Measurements from ENCODE around the gene PSG2.
"Not testable (repeated sequence)": the region's sequence is repeated elsewhere in the genome, so short reads cannot be mapped to it uniquely, and the experiment has no call there.

The PSG2 gene

DNA sequence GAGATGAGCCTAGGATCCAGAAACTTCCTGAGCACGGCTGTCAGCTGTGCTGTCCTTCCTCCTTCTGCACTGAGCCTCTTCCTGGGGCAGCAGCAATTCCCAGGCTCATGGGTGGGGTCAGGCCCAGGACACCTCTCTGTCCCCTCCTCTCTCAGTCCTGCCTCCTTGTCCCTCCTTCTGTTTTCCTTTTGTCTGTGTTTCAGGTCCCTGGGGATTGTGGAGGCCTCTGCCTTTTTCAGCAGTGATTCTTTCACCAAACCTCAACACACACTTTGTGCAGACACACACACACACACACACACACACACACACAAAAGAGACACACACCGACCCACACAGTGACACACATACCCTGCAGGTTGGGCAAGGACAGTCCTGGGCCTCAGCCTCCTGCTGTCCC, at the start of gene PSG2:
Gene PSG2 (minus strand): TSS at position 101 of the 400 bp plus-strand sequence. CDS start 132 bp downstream, outside the sequence.
- in situ Hi-C loops (cut with HindIII; ENCODE audit: low sequenced_read_pairs) = not testable (repeated sequence)

DNA sequence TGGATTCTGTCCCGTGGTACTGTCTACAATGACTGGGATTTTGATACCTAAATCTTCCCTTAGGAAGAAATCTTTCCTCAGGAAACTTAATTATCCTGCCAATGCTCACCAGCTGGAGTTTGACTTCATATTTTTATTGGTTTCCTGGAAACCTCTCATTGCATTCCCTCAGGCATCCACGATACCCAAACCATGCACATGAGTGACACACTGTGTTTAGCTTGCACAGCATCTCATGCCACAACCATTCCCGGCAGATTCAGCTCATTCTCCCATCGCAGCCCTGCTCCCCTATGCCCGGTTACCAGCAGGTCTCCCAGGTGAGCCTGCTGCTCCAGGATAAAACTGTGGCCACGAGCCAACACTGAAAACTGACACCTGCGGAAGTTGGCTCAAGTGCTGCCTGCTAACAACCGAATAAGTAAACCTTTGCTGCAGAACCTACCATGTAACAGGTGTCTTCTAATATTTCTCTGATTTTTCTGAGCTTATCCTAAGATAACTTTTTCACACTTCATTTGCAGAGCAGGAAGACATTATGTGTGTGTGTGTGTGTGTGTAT, 48.9 kb upstream of the PSG2 start:
- in situ Hi-C loops (cut with HindIII; ENCODE audit: low sequenced_read_pairs) = not testable (repeated sequence)

- in situ Hi-C loops (cut with HindIII; ENCODE audit: low sequenced_read_pairs) = not testable (repeated sequence)
Measured at GRCh38 chr19:43129197-43129596, 46.7 kb upstream of the PSG2 start.

DNA sequence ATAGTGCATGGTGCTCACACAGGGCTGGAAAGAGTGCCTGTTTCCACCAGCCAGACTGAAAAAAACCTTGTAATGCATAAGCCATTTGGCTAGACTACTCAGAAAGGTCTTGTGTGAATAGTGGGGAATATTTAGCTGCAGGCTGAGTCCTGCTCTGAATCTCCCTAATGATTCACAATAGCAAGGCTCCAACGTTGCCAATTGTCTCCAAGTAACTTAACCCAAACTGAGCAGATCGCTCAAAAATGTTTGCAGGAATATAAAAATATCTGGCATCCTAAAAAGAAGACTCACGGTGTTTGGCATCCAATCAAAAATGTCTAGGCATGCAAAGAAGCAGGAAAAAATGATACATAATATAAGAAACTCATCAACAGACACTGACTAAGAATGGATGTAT, 44.8 kb upstream of the PSG2 start:
- in situ Hi-C loops (cut with HindIII; ENCODE audit: low sequenced_read_pairs) = not testable (repeated sequence)

- in situ Hi-C loops (cut with HindIII; ENCODE audit: low sequenced_read_pairs) = no loop called here
Measured at GRCh38 chr19:43126720-43127119, 44.2 kb upstream of the PSG2 start.

DNA sequence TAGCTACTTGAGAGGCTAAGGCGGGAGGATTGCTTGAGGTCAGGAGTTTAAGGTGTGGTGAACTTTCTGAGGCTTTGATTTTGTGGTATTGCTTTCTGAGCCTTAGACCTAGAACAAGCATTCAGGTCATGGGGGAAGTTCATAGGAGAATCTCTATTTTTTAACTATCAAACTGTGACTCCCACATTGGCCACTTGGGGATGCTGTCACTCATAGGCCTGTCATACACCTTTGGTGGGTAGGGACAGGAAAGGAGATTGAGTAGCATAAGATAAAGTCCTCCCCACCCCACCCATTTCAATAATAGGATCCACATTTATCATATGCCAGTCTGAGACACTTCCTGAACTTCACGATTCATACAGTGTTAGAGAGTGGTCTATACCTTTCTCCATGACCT, 41.9 kb upstream of the PSG2 start:
- in situ Hi-C loops (cut with HindIII; ENCODE audit: low sequenced_read_pairs) = no loop called here

DNA sequence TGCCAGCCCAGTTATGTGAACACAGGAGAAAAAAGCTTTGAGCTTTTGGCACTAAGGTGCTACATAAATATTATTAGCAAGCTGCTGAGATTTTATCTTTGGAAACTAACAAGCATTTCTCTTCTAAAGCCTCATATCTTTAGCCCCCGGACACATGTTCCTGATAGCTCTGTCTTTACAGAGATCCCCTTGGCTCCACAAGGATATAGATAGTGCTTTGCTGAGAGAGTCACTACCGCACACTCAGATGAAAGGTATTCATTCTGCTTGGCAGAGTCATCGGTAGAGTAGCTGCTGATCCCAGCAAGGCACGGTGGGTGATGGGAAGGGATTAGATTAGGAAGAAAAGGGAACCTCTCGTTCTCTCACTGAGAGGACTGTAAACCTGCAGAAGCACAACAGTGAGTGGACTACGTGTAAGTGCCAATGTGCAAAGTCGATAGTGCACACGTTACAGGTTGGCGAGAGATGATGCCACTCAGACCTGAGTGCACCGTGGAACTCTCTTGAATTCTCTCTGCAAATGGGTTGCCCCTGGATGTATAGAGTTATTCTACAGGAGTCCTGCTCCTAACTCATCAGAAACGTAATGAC, 38.0 kb upstream of the PSG2 start:
- in situ Hi-C loops (cut with HindIII; ENCODE audit: low sequenced_read_pairs) = not testable (repeated sequence)

DNA sequence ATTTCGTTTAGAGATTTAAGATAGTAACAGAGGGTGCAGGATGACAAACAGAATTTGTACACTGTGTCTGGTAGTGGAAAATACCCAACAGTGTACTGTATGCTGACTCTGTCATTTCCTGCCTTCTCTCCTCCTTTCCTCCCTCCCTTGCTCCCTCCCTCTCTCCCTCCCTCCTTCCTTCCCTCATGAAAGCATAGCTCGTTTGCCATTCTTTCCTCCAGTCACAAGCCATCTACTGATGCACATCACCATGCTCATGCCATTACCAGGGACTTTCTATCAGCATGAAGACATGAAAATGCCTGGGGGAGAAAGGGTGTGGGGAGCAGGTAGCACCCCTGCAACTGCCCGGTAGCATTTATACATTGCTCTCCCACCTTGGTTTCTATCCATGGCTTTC, 37.0 kb upstream of the PSG2 start:
- in situ Hi-C loops (cut with HindIII; ENCODE audit: low sequenced_read_pairs) = not testable (repeated sequence)

GRCh38 chr19:43116421-43116820, 33.9 kb upstream of the PSG2 start:
- in situ Hi-C loops (cut with HindIII; ENCODE audit: low sequenced_read_pairs) = not testable (repeated sequence)

DNA sequence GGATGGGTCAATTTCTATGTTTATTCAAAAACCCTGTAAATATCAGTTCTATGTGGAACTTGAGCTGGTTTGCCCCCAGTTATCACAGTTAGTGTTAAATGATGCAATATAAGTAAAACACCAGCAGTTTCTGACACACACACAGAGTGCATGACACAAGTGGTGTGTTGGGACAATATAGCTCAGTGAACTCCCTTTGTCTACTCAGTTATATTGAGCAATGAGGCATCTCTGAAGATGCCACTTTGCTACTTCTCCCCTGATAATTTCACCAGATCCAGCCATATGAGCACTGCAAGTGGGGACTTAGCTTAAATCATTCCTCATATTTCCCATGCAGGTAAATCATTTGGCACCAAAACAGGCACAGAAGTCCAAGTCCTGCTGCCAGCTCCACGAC, 33.0 kb upstream of the PSG2 start:
- in situ Hi-C loops (cut with HindIII; ENCODE audit: low sequenced_read_pairs) = not testable (repeated sequence)

DNA sequence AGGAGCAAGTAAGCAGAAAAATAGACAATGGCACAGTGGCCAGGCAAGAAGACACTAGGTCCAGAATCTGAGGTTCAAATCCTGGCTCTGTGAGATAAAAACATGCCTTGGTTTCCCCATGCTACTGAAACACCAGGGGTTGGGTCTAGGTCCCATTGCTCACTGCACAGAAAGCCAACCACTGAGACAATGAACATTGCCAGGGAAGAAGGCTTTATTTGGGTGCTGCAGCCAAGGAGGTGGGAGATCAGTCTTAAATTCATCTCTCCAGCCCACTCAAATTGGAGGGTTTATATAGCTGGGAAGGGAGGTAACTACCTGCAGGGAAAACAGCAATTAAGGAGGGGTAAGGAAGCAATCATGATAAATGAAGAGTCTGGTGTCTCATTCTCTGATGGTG, 32.6 kb upstream of the PSG2 start:
- in situ Hi-C loops (cut with HindIII; ENCODE audit: low sequenced_read_pairs) = not testable (repeated sequence)

GRCh38 chr19:43114626-43115025, 32.1 kb upstream of the PSG2 start:
- in situ Hi-C loops (cut with HindIII; ENCODE audit: low sequenced_read_pairs) = not testable (repeated sequence)

- in situ Hi-C loops (cut with HindIII; ENCODE audit: low sequenced_read_pairs) = not testable (repeated sequence)
Measured at GRCh38 chr19:43107401-43107800, 24.9 kb upstream of the PSG2 start.

DNA sequence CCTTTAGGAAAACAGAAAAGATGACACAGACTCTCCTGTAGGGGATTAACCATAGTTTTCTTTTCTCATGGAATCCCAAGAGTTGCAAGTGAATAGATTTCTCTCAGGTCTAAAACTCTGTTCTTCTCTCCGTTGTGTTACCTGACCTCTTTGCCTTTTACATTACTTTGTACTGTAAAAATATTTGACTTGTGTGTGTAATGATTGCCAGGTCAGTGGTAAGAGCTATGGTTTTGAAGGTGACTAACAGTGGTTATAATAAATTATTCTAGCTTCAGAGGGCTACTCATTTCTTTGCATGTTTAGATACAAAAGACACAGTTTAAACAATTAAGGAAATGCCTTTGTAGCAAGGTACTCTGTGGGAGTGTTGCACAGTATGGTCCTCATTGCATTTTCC, 23.0 kb upstream of the PSG2 start:
- in situ Hi-C loops (cut with HindIII; ENCODE audit: low sequenced_read_pairs) = no loop called here

DNA sequence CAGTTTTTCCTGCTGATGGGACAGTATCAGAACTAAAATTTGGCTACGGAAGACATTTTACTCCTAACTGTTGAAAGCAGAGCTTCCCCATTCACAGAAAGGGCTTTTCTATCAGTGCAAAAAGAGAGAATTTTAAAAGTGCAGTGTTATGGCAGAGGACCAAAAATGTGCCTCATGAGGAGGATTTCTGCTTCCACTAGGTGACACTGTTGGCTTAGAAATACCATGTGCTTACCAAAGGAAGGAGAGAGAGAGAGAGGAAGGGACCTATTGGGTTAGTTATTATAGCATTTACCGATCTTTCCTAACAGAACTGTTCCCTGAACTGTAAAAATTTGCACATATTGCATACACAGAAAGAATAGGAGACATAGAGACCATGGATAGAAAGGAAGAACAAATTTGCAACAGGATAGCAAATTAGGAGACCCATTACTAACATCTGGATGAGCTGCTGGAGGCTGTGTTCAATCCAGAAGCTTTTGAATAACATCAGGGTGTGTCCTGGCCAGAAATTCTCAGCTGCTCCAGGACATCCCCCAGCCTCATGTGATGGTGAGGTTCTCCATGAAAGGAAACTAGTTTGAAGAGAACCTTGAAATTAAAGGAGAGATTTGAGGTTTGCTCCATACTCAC, 21.8 kb upstream of the PSG2 start:
- in situ Hi-C loops (cut with HindIII; ENCODE audit: low sequenced_read_pairs) = not testable (repeated sequence)

GRCh38 chr19:43101950-43102349, 19.4 kb upstream of the PSG2 start:
- in situ Hi-C loops (cut with HindIII; ENCODE audit: low sequenced_read_pairs) = no loop called here

DNA sequence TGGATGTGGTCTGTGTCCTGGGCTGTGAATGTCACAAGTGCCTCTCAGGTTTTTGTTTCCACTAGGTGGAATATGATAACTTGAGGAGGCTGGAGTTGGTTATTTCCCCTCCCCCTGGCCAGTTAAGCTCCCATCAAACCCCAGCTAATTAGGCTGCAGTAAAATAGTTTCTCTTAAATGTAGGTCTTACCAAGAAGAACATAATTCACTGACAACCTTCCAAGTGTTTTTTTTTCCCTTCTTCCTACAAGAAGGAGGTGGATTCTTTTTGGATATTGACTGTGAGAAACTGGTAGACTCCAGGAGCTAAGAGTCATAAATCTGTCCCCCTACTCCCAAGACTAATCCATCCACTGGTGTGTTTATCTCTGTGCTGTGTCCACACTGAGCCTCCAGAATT, 15.9 kb upstream of the PSG2 start:
- in situ Hi-C loops (cut with HindIII; ENCODE audit: low sequenced_read_pairs) = not testable (repeated sequence)

DNA sequence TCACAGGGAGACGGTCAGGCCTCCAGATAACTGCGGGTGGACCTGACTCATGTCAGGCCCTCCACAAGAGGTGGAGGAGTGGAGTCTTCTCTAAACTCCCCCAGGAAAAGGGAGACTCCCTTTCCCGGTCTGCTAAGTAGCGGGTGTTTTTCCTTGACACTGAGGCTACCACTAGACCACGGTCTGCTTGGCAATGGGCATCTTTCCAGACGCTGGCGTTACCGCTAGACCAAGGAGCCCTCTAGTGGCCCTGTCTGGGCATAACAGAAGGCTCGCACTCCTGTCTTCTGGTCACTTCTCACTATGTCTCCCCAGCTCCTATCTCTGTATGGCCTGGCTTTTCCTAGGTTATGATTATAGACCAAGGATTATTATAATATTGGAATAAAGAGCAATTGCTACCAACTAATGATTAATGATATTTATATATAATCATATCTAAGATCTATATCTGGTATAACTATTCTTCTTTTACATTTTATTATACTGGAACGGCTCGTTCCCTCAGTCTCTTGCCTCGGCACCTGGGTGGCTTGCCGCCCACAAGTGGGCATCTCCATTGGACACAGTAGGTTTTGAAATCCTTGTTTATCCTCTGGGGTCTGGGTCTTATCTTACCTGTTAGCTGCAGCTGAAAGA, 5.3 kb upstream of the PSG2 start:
- in situ Hi-C loops (cut with HindIII; ENCODE audit: low sequenced_read_pairs) = not testable (repeated sequence)

- in situ Hi-C loops (cut with HindIII; ENCODE audit: low sequenced_read_pairs) = not testable (repeated sequence)
Measured at GRCh38 chr19:43085796-43086530, 3.5 kb upstream of the PSG2 start.

DNA sequence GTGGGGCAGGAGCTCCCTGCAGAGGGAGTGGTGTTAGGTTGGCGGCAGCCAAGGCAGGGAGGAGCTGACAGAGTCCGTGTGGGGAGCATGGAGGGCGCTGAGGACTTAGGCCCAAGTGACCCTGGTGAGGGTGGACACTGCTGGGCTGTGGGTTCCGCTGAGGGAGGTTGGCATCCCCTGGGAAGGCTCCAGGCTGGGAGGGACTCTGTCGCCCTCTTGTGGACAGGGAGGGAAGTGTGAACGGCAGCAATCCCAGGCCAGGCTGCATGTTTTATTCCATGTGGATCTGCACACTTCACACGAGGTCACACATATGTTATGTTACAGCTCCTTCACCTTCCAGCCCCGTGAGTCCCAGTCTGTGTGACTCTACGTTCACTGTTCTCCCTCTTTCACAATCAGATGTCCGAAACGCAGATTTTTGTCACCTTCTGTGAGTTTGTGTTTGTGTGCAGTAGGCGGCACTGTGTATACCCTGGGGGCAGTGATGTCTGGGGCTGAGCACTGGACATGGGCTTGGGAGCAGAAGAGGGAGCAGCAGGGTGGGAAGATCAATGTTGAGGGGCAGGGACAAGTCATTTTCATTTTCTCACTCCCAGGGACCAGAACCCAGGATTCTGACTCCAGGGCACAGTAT, 1.8 kb upstream of the PSG2 start:
- in situ Hi-C loops (cut with HindIII; ENCODE audit: low sequenced_read_pairs) = not testable (repeated sequence)

DNA sequence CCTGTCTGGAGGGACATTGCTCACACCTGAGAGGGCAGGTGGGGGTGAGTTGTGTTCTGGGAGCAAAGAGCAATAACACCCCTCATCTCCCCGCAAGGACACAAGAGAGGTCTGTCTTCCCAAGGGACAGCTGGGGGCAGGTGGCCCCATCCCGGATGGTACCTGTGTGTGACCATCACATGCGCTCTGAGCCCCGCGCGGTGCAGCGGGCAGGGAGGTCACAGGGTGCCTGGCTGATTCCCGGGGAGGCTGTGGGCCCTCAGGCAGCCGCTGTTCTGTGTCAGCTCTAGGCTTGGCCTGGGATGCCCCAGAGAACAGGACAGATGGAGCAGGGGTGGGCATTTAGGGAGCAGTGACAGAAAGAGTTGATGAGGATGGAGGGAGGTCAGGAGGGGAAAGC, 1.2 kb upstream of the PSG2 start:
- in situ Hi-C loops (cut with HindIII; ENCODE audit: low sequenced_read_pairs) = not testable (repeated sequence)

Data from endothelial cell of hepatic sinusoid (primary cell).